ENCODE measurements around the gene ZC3H4.

The ZC3H4 gene

GRCh38 chr19:47095476-47096099 lies 18.0 kb downstream of the ZC3H4 start:
- Histone ChIP-seq H3K36me3 (ENCODE audit: insufficient read depth, low read length) (peaks cover 70% of the 10 kb centered on the region), H2AFZ (ENCODE audit: low read length) (no peak overlapping the region), H3K9me3 (ENCODE audit: low read length) (no peaks in the 10 kb centered on the region), H3K4me1 (ENCODE audit: insufficient read depth, low read length, severe bottlenecking) (peaks cover 30% of the 10 kb centered on the region), H3F3A (ENCODE audit: insufficient read depth, low read length) (no peaks in the 10 kb centered on the region), H4K20me1 (ENCODE audit: insufficient read depth, low read length) (0 out of 2 replicates have a peak, but pooled peaks cover 3% of the 10 kb centered on the region), H3K27ac (ENCODE audit: low read depth, low read length, poor library complexity, severe bottlenecking) (no peak overlapping the region), H3K79me2 (ENCODE audit: insufficient read depth, low read length) (peaks cover 58% of the 10 kb centered on the region), H3K4me3 (ENCODE audit: low read depth, low read length, poor library complexity, severe bottlenecking) (no peak overlapping the region), H3K27me3 (ENCODE audit: insufficient read depth, low read length) (no peaks in the 10 kb centered on the region), H3K4me2 (ENCODE audit: low read length) (peak overlapping the region; percentile 2; the same call in 1 of the 2 replicates), H3K9ac (ENCODE audit: low read length) (no peak overlapping the region; the same call in 1 of the 2 replicates), H3K9me2 (ENCODE audit: low read depth, low read length) (no peaks in the 10 kb centered on the region)
- TF ChIP-seq EZH2 (IDR thresholded peaks at IDR 0.05; ENCODE audit: borderline replicate concordance, low read length) = no peak
- no peak for TF ChIP-seq CTCF (IDR thresholded peaks at IDR 0.05; ENCODE audit: low read length)

- H2AFZ ChIP-seq (ENCODE audit: low read length) = no peak overlapping the region
- no peak overlapping the region for H3K4me3 ChIP-seq (ENCODE audit: low read depth, low read length, poor library complexity, severe bottlenecking)
- H3K4me2 ChIP-seq (ENCODE audit: low read length) = peak overlapping the region; percentile 21; the same call in 1 of the 2 replicates
- H3F3A ChIP-seq (ENCODE audit: insufficient read depth, low read length) = no peaks in the 10 kb centered on the region
- TF ChIP-seq CTCF (IDR thresholded peaks at IDR 0.05; ENCODE audit: low read length) (no peak), EZH2 (IDR thresholded peaks at IDR 0.05; ENCODE audit: borderline replicate concordance, low read length) (no peak)
- peaks cover 70% of the 10 kb centered on the region for H3K36me3 ChIP-seq (ENCODE audit: insufficient read depth, low read length)
- 0 out of 2 replicates have a peak, but pooled peaks cover 3% of the 10 kb centered on the region for H4K20me1 ChIP-seq (ENCODE audit: insufficient read depth, low read length)
- peaks cover 50% of the 10 kb centered on the region for H3K79me2 ChIP-seq (ENCODE audit: insufficient read depth, low read length)
- no peaks in the 10 kb centered on the region for H3K9me3 ChIP-seq (ENCODE audit: low read length)
- no peaks in the 10 kb centered on the region for H3K27me3 ChIP-seq (ENCODE audit: insufficient read depth, low read length)
- H3K27ac ChIP-seq (ENCODE audit: low read depth, low read length, poor library complexity, severe bottlenecking) = peak overlapping the region; percentile 24
- no peaks in the 10 kb centered on the region for H3K9me2 ChIP-seq (ENCODE audit: low read depth, low read length)
- H3K4me1 ChIP-seq (ENCODE audit: insufficient read depth, low read length, severe bottlenecking) = peaks cover 30% of the 10 kb centered on the region
- H3K9ac ChIP-seq (ENCODE audit: low read length) = no peak overlapping the region; the same call in 1 of the 2 replicates
These were observed 18.8 kb downstream of the ZC3H4 start for GRCh38 chr19:47094557-47095475.

- Histone ChIP-seq H3K27me3 (ENCODE audit: insufficient read depth, low read length) (no peaks in the 10 kb centered on the region), H3K9ac (ENCODE audit: low read length) (no peak overlapping the region), H3F3A (ENCODE audit: insufficient read depth, low read length) (no peaks in the 10 kb centered on the region), H2AFZ (ENCODE audit: low read length) (no peak overlapping the region), H3K79me2 (ENCODE audit: insufficient read depth, low read length) (peaks cover 40% of the 10 kb centered on the region), H3K4me2 (ENCODE audit: low read length) (peak overlapping the region; percentile 21; the same call in 1 of the 2 replicates), H4K20me1 (ENCODE audit: insufficient read depth, low read length) (0 out of 2 replicates have a peak, but pooled peaks cover 3% of the 10 kb centered on the region), H3K9me2 (ENCODE audit: low read depth, low read length) (no peaks in the 10 kb centered on the region), H3K27ac (ENCODE audit: low read depth, low read length, poor library complexity, severe bottlenecking) (peak overlapping the region; percentile 24), H3K36me3 (ENCODE audit: insufficient read depth, low read length) (peaks cover 79% of the 10 kb centered on the region), H3K4me1 (ENCODE audit: insufficient read depth, low read length, severe bottlenecking) (peaks cover 30% of the 10 kb centered on the region), H3K4me3 (ENCODE audit: low read depth, low read length, poor library complexity, severe bottlenecking) (no peak overlapping the region), H3K9me3 (ENCODE audit: low read length) (no peaks in the 10 kb centered on the region)
- TF ChIP-seq CTCF (IDR thresholded peaks at IDR 0.05; ENCODE audit: low read length) (no peak), EZH2 (IDR thresholded peaks at IDR 0.05; ENCODE audit: borderline replicate concordance, low read length) (no peak)
These were observed 19.7 kb downstream of the ZC3H4 start for GRCh38 chr19:47093841-47094240.
